HepG2 (cell line): ENCODE measurements around the gene CAMTA1. TPM values are rescaled to one million over a fixed set of nuclear protein-coding genes. Genes with fewer than 3 reads are reported as not detected.

ENCODE experiments used
- ATAC-seq: fragments of 200-7000 bp; cut with Tn5 transposase; 3 replicates; pipeline ENCODE4 v1.9.1; 2020; ENCODE audit warnings: mild to moderate bottlenecking, moderate library complexity
- BruUV-seq: library from RNA; stranded (reverse); fragments of 400-500 nt; replicated peaks from 2 replicates; lab custom pipeline; 2021; lab: Mats Ljungman, UMichigan
- CTCF ChIA-PET: fragments of 300-600 bp; formaldehyde crosslinking; extraction: SDS; loops from one replicate; lab custom pipeline; 2021; ENCODE audit warnings: low total read pairs, inconsistent platforms, low intra/inter-chr PET ratio; lab: Yijun Ruan, JAX
- POLR2A ChIA-PET: fragments of 350-600 bp; sonication (Branson Sonifier 250); formaldehyde crosslinking; loops from one replicate; lab custom pipeline; 2020; ENCODE audit warnings: antibody characterized with exemption, inconsistent platforms; lab: Yijun Ruan, JAX
- DNase-seq: peaks from one replicate; pipeline ENCODE4 v3.0.0-alpha.2; 2015; ENCODE audit warnings: low spot score
- FAIRE-seq: peaks from 3 replicates; lab custom pipeline; 2011; peaks lifted over from hg19 to GRCh38; lab: Jason Lieb, UNC
- H2AFZ ChIP-seq: one replicate; pipeline ENCODE4 v1.6.1; 2011; ENCODE audit warnings: low read length, inconsistent platforms
- H3K27ac ChIP-seq: fragments of 300-600 bp; 3 replicates; pipeline ENCODE4 v1.8.0; 2011; ENCODE audit warnings: mixed run types, mild to moderate bottlenecking, mixed read lengths, low read length, inconsistent platforms; ENCODE audit not compliant: insufficient read depth; ENCODE audit errors: extremely low read length
- H3K27me3 ChIP-seq, 2 experiments: fragments of 200-600 bp in 1 of 2; 2 replicates in 1 of 2; 3 replicates in 1 of 2; pipeline versions ENCODE4 v1.6.0 to v1.8.0; 2011; ENCODE audit warnings: low read length in 2 of 2, mild to moderate bottlenecking in 2 of 2, moderate library complexity in 2 of 2, inconsistent platforms in 1 of 2; ENCODE audit not compliant: insufficient read depth in 2 of 2, control insufficient read depth in 1 of 2
- H3K36me3 ChIP-seq, 2 experiments: fragments of 200-600 bp in 1 of 2; replicated peaks in 1 of 2; 2 replicates in 1 of 2; 3 replicates in 1 of 2; pipeline versions ENCODE4 v1.5.1 to v1.8.0; 2011; ENCODE audit warnings: low read length in 2 of 2, inconsistent platforms in 1 of 2; ENCODE audit not compliant: insufficient read depth in 2 of 2, control insufficient read depth in 1 of 2
- H3K4me1 ChIP-seq: 2 replicates; pipeline ENCODE4 v1.5.1; 2012; ENCODE audit warnings: low read length, inconsistent platforms; ENCODE audit not compliant: insufficient read depth
- H3K4me2 ChIP-seq: 2 replicates; pipeline ENCODE4 v1.6.0; 2011; ENCODE audit warnings: low read depth, low read length, inconsistent platforms
- H3K4me3 ChIP-seq, 3 experiments: fragments of 200-600 bp in 1 of 3; sonication (generic), shearing (Covaris generic) in 1 of 3; replicated peaks in 1 of 3; 2 replicates each; pipeline ENCODE4 v1.5.1; 2011 to 2016; ENCODE audit warnings: low read length in 3 of 3, inconsistent platforms in 2 of 3, low read depth in 2 of 3, mild to moderate bottlenecking in 2 of 3, control low read depth in 1 of 3, mixed read lengths in 1 of 3; ENCODE audit not compliant: insufficient read depth in 1 of 3
- H3K79me2 ChIP-seq: one replicate; pipeline ENCODE4 v1.6.1; 2011; ENCODE audit warnings: low read length, inconsistent platforms; ENCODE audit not compliant: insufficient read depth
- H3K9ac ChIP-seq: 2 replicates; pipeline ENCODE4 v1.6.0; 2011; ENCODE audit warnings: mild to moderate bottlenecking, low read depth, low read length, inconsistent platforms; ENCODE audit not compliant: insufficient read depth
- H3K9me3 ChIP-seq: 2 replicates; pipeline ENCODE4 v1.5.1; 2012; ENCODE audit warnings: mild to moderate bottlenecking, low read length
- H4K20me1 ChIP-seq: 2 replicates; pipeline ENCODE4 v1.6.0; 2011; ENCODE audit warnings: inconsistent platforms, mild to moderate bottlenecking, low read length, moderate library complexity; ENCODE audit not compliant: insufficient read depth
- CREBL2 ChIP-seq: sonication (generic); formaldehyde crosslinking; IDR thresholded peaks from 2 replicates; pipeline ENCODE4 v1.8.1; 2023; ENCODE audit warnings: missing genetic modification reagents, mild to moderate bottlenecking, borderline replicate concordance
- CTCF ChIP-seq: sonication (generic); formaldehyde crosslinking; IDR thresholded peaks from 2 replicates; pipeline ENCODE4 v1.5.0; 2020; ENCODE audit warnings: mild to moderate bottlenecking, missing genetic modification reagents, moderate library complexity
- E2F5 ChIP-seq: sonication (generic); formaldehyde crosslinking; conservative IDR thresholded peaks from 2 replicates; pipeline ENCODE4 v1.4.0; 2020; ENCODE audit warnings: missing genetic modification reagents
- GABPB1 ChIP-seq: IDR thresholded peaks from 2 replicates; pipeline ENCODE4 v1.6.1; 2016; ENCODE audit warnings: mild to moderate bottlenecking, missing genetic modification reagents, moderate library complexity, missing compliant biosample characterization
- IKZF4 ChIP-seq: sonication (generic); formaldehyde crosslinking; IDR thresholded peaks from 2 replicates; pipeline ENCODE4 v1.5.1; 2020; ENCODE audit warnings: borderline replicate concordance, mild to moderate bottlenecking, low read depth, missing genetic modification reagents; ENCODE audit errors: not compliant biosample characterization
- SMC3 ChIP-seq: IDR thresholded peaks from 2 replicates; pipeline ENCODE4 v1.6.1; 2011; ENCODE audit warnings: low read length, improper control_type of control experiment
- STAG1 ChIP-seq: sonication (generic); formaldehyde crosslinking; IDR thresholded peaks from 2 replicates; pipeline ENCODE4 v1.4.0; 2020; ENCODE audit warnings: missing genetic modification reagents
- ZNF281 ChIP-seq: sonication (generic); formaldehyde crosslinking; IDR thresholded peaks from 2 replicates; pipeline ENCODE4 v1.4.0; 2020; ENCODE audit warnings: missing genetic modification reagents, borderline replicate concordance
- WGBS: methylation state at CpG from one replicate; pipeline ENCODE4 v1.1.6; 2017; ENCODE audit warnings: low lambda C conversion rate; 5-methylcytosine and 5-hydroxymethylcytosine counted together
- in situ Hi-C: cut with HindIII; loops from 2 replicates; pipeline ENCODE4 v1.10.0; 2017; ENCODE audit warnings: low pct_unique_long_range_greater_than_20kb; ENCODE audit not compliant: extremely low pct_ligation_motif_present
- intact Hi-C: fragments of 100-400 bp; cut with micrococcal nuclease; formaldehyde crosslinking; loops from one replicate; pipeline ENCODE4 v1.10.0; 2022; ENCODE audit not compliant: unreplicated experiment
- polyA plus RNA-seq, 8 experiments: library from polyadenylated mRNA; depleted of rRNA in 3 of 8; stranded (reverse) in 7 of 8; unstranded in 1 of 8; fragments of >200 nt; fragmentation: Illumina TruSeq in 4 of 8; extraction: Trizol in 4 of 8; gene quantifications; 2 replicates each; pipeline versions ENCODE4 v1.2.1 to v1.2.3, GENCODE V29; 2011 to 2016; ENCODE audit warnings: low read depth in 4 of 8, missing spikeins in 1 of 8, mixed read lengths in 1 of 8; ENCODE audit not compliant: insufficient read depth in 1 of 8
- total RNA-seq, 5 experiments: library from RNA; depleted of rRNA; stranded (reverse); fragments of >200 nt; fragmentation: Illumina TruSeq; extraction: Trizol; gene quantifications; 2 replicates each; pipeline ENCODE4 v1.2.3, GENCODE V29; 2016; ENCODE audit warnings: low read depth in 1 of 5

The CAMTA1 gene
- total and polyA plus RNA-seq, 2 of the 13 experiments (the other 11 are each of a cell fraction or from before 2014, with no cell fraction given): 25.0 to 36.4 TPM

GRCh38 chr1:7808253-7808844, 1023.1 kb downstream of the CAMTA1 start:
- no TSS peak for BruUV-seq
- Histone ChIP-seq H4K20me1 (no peaks in the 10 kb centered on the region), H3K79me2 (no peaks in the 10 kb centered on the region), H3K4me2 (no peak overlapping the region), H3K9ac (no peak overlapping the region), H2AFZ (no peak overlapping the region), H3K27ac (no peak overlapping the region), H3K27me3 (no peaks in the 10 kb centered on the region), H3K9me3 (peaks cover 4% of the 10 kb centered on the region; the same call in 1 of the 2 replicates), H3K36me3 (peaks cover 4 to 15% of the 10 kb centered on the region in 2 experiments; a peak in 4 of 5 replicates), H3K4me3 (no peak overlapping the region), H3K4me1 (no peaks in the 10 kb centered on the region)
- ChIA-PET CTCF (interaction anchor here (1.4 kb wide), 1 partner anchor 95 kb away, joined by 7 read pairs; no protein-coding TSS in a partner anchor), POLR2A (no interaction called here)
- in situ Hi-C loops (loop anchor here (5.0 kb wide), 1 partner anchor 94 kb away; no protein-coding TSS in a partner anchor), intact Hi-C loops (no loop called here)
- 25% methylated on average over 1 of the region's 1 CpG for WGBS
- peak; percentile 36; the same call in 1 of the 3 replicates for ATAC-seq
- peak; percentile 30 for DNase-seq
- FAIRE-seq: peak; percentile 23
- TF ChIP-seq STAG1 (CRISPR knock-in tag) (peak; percentile 51), SMC3 (peak; percentile 21; the same call in 1 of the 2 replicates), CTCF (CRISPR knock-in tag) (peak; percentile 47), CREBL2 (no peak)

- no peak for FAIRE-seq
- H3K4me1 ChIP-seq: no peaks in the 10 kb centered on the region
- WGBS: 98% methylated on average over 13 of the region's 13 CpGs
- H3K27me3 ChIP-seq: no peaks in the 10 kb centered on the region
- H3K9ac ChIP-seq: no peak overlapping the region
- ATAC-seq: no peak
- H3K4me2 ChIP-seq: no peak overlapping the region
- H3K4me3 ChIP-seq: no peak overlapping the region
- ChIA-PET CTCF (no interaction called here), POLR2A (no interaction called here)
- intact Hi-C loops (no loop called here), in situ Hi-C loops (loop anchor here (5.0 kb wide), 1 partner anchor 93 kb away; no protein-coding TSS in a partner anchor)
- no peak for TF ChIP-seq IKZF4
- TF ChIP-seq E2F5: no peak
- TF ChIP-seq GABPB1 (CRISPR knock-in tag): no peak
- no peak for TF ChIP-seq ZNF281 (CRISPR knock-in tag)
- no peak for DNase-seq
- H3K27ac ChIP-seq: no peak overlapping the region
- no peaks in the 10 kb centered on the region for H4K20me1 ChIP-seq
- BruUV-seq: no TSS peak
- peaks cover 15% of the 10 kb centered on the region for H3K9me3 ChIP-seq
- no peak overlapping the region for H2AFZ ChIP-seq
- H3K79me2 ChIP-seq: no peaks in the 10 kb centered on the region
- H3K36me3 ChIP-seq: peaks cover 3 to 21% of the 10 kb centered on the region in 2 experiments; a peak in 4 of 5 replicates
These were observed 1024.5 kb downstream of the CAMTA1 start for GRCh38 chr1:7809742-7810141.
